T47D (cell line): ENCODE data around the gene DGKB.

Experiments
- DNase-seq, 2 experiments: peaks; one replicate each; pipeline versions ENCODE4 v3.0.0 to v3.0.0-alpha.2; 2011 to 2012; ENCODE audit warnings: low read depth in 1 of 2, low spot score in 1 of 2
- JUND ChIP-seq: IDR thresholded peaks from 2 replicates; pipeline ENCODE4 v1.6.1; 2012; ENCODE audit warnings: low read depth
- in situ Hi-C: cut with HindIII; loops from 2 replicates; pipeline ENCODE4 v1.10.0; 2016; ENCODE audit warnings: low sequenced_read_pairs, low pct_unique_long_range_greater_than_20kb

Gene DGKB

GRCh38 chr7:14787551-14787950 lies 115.0 kb downstream of the DGKB start:
- in situ Hi-C loops: no loop called here
- no peak for TF ChIP-seq JUND
- no peak for DNase-seq

GRCh38 chr7:14786314-14786895 lies 116.1 kb downstream of the DGKB start:
- in situ Hi-C loops: no loop called here
- DNase-seq: no peak
- no peak for TF ChIP-seq JUND

DNA sequence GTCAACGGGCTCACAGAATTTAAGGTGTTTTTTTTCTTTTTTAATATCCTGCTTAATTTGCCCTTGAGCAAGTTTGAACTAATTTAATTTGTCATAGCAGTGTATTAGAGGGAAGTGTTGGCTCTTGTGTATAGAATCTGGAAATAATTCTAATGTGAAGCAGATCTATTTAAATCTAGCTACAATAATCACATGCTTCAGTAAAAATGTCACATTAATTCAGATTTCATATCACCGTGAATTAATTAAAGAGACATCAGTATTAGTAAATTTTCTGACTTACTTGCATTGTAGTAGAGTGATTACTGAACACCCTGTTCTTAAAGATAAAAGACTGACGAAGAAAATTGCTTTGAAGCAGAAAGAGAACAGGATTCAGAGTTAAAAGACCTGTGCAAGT lies 124.7 kb downstream of the DGKB start:
- in situ Hi-C loops: no loop called here
- no peak for TF ChIP-seq JUND
- no peak for DNase-seq

DNA sequence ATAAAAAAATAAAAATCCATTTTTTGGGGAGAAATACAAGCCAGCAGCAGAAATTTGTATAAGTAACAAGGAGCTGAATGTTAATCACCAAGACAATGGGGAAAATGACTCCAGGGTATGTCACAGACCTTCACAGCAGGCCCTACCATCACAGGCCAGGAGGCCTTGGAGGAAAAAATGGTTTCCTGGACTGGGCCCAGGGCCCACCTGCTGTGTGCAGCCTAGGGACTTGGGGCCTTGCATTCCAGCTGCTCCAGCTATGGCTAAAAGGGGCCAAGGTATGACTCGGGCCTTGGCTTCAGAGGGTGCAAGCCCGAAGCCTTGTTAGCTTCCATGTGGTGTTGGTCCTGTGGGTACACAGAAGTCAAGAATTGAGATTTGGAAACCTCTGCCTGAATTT lies 126.3 kb downstream of the DGKB start:
- no peak for TF ChIP-seq JUND
- no peak for DNase-seq
- in situ Hi-C loops: no loop called here

DNA sequence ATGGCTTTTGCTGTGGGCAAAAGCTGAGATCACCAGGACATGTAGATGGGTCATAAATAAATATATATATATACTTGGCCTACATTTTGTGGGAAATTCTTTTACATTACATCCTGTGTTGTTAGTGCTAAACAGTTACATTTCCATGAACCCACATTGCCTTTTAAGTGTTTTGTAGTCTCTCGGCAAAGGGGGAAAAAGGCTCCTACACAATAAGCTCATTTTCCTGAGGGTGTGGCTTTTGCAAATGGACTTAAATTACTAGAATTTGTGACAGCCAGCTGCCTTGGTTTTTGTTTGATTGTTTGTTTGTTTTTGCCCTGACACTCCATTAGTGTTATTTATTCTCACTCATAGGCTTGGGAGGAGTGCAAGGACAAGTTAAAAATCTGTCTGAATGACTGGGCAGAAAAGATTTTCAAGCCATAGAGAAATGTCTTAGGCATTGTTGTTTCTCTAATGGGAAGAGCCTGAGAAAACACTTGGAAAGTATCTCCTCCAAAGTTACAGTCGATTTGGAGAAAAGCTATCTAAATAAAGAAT lies 128.8 kb downstream of the DGKB start:
- DNase-seq: no peak
- TF ChIP-seq JUND: no peak
- in situ Hi-C loops: no loop called here

- in situ Hi-C loops: no loop called here
Measured at GRCh38 chr7:14770614-14771013, 131.9 kb downstream of the DGKB start.

GRCh38 chr7:14769261-14769660 lies 133.3 kb downstream of the DGKB start:
- no peak for DNase-seq
- in situ Hi-C loops: no loop called here

More at GRCh38 chr7:14770614-14771013, 131.9 kb downstream of the DGKB start:
- no peak for TF ChIP-seq JUND
- DNase-seq: no peak

DNA sequence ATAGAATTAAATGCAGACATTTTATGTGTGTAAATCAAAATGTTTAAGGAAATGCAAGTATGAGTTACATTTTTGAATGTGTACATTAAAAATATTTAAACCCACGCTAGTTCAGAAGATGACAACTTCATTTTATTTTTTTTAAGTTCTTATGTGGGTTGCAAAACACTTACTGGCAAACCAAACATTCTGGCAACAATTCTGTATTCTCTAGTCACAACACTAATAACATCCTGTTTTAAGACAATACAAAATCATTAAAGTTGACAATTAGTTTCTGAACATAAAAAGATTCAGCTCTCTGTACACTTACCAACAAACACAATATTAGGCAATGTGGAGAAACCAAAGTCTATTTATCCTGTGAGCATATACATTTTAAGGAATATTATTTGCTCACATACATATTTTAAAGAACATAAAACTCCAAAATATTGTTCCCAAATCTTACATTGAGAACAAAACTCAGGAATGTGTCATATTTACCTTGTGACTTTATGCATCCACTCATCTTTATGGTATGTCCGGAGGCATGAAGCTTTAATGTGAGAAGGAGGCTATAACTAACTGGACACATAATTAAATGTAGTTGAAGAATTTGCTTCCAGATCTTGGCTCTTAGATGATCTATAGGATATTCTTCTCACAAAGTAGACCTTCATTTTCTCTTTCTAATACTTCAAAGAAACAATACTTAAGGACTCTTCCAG lies 134.7 kb downstream of the DGKB start:
- DNase-seq: peak in 1 of 2 experiments; percentile 19
- in situ Hi-C loops: no loop called here
- no peak for TF ChIP-seq JUND

More at GRCh38 chr7:14769261-14769660, 133.3 kb downstream of the DGKB start:
- no peak for TF ChIP-seq JUND

GRCh38 chr7:14766747-14767146 lies 135.8 kb downstream of the DGKB start:
- DNase-seq: no peak
- in situ Hi-C loops: no loop called here
- TF ChIP-seq JUND: no peak

- in situ Hi-C loops: no loop called here
- TF ChIP-seq JUND: no peak
- no peak for DNase-seq
Measured at GRCh38 chr7:14765731-14766130, 136.8 kb downstream of the DGKB start.

GRCh38 chr7:14762561-14762960 lies 140.0 kb downstream of the DGKB start:
- no peak for DNase-seq
- no peak for TF ChIP-seq JUND
- in situ Hi-C loops: no loop called here

- in situ Hi-C loops: no loop called here
- peak in 1 of 2 experiments; percentile 24 for DNase-seq
- no peak for TF ChIP-seq JUND
Measured at GRCh38 chr7:14761510-14762296, 140.8 kb downstream of the DGKB start.
